Erythroblast (primary cell): Measurements from ENCODE around the gene NECTIN4.

Experiments used
- GATA1 ChIP-seq: IDR thresholded peaks from 2 replicates; pipeline ENCODE4 v1.6.1; 2011; ENCODE audit warnings: low read depth, mild to moderate bottlenecking, control low read depth, low read length, moderate library complexity
- POLR2A ChIP-seq: IDR thresholded peaks from 2 replicates; pipeline ENCODE4 v1.6.1; 2011; ENCODE audit warnings: mild to moderate bottlenecking, low read length

GRCh38 chr1:161059293-161059692 is 30.1 kb downstream of the NECTIN4 start:
- TF ChIP-seq POLR2A (no peak), GATA1 (no peak)
